HL-60 (cell line): ENCODE measurements around the gene VDR.

Experiments used
- CTCF ChIP-seq: IDR thresholded peaks from one replicate; pipeline ENCODE4 v1.5.1; 2011; ENCODE audit warnings: low read length, control low read depth, inconsistent platforms; ENCODE audit not compliant: insufficient read depth
- POLR2AphosphoS5 ChIP-seq: IDR thresholded peaks from 2 replicates; pipeline ENCODE4 v1.6.1; 2012; ENCODE audit warnings: low read depth
- REST ChIP-seq: IDR thresholded peaks from 2 replicates; pipeline ENCODE4 v1.6.1; 2012; ENCODE audit warnings: low read depth; ENCODE audit not compliant: insufficient replicate concordance

DNA sequence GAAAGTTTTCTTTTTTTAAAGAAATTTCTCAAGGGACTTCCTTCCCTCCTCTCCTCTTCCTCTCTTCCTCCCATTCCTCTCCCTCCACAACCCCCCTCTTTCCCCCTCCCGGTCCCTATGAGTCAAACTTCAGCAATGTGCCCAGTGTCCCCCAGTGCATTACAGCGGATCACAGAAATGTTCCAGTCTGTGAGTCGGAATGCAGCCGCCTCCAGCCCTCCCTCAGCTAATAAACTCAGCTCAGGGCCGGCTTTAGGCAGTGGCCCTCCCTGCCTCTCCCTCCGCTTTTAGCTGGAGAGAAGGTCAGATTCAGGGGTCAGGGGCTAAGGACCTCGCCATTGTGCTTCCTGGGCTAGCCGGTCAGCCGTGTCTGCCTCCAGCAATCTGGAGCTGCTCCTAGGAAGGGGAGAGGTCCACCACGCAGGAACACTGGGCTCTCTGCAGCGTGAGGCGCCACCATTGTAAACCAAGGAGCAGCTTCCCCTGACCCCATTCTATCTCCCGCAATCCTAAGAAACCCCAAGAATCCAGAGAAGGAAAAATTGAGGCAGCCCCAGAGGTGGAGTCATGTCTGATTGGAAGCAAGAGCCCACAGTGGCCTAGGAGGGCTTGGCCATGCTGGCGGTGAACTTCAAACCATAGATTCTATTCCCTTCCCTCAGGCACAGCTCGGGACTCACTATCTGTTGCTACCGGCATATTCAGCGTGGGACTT, 84.0 kb downstream of the VDR start:
- TF ChIP-seq CTCF, result no peak
- TF ChIP-seq POLR2AphosphoS5, result no peak
- no peak for TF ChIP-seq REST
